HG02588 (cell line): ENCODE measurements around the gene PLRG1.

Experiments used
- ATAC-seq: cut with Tn5 transposase; IDR thresholded peaks from one replicate; pipeline ENCODE4 v1.9.1; 2021; ENCODE audit warnings: mild to moderate bottlenecking, moderate library complexity; ENCODE audit not compliant: unreplicated experiment

PLRG1 gene

GRCh38 chr4:154574311-154574710 lies 24.1 kb upstream of the PLRG1 start:
- ATAC-seq: no peak

DNA sequence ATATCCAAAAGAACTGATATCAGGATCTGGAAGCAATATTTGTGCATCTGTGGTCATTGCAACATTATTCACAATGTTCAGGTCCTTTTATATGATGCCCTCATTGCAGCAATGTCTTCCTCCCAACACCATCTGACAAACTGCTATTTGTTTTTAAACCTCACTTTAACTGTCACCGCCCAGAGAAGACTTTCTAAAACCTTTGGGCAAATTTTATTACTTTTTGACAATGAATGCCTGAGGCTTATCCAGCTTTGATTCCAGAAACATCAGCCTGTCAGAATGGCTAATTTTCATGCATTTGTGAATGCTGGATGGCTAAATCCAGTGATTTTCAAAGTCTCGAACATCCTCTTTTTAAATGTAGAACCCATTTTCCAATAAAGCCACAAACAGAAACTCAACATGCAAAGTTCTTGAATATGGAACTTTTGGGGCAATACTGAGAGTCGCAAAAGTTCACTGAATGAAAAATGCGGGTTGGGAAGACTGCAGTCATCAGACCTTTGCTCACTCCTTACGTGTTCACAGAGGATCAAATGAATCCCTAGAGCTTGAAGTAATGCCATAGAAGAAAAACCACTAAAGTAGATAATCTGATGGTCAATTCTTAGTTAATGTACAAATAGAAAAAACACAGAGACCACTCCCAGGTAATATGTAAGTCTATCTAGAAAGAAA lies 23.1 kb upstream of the PLRG1 start:
- ATAC-seq: no peak

DNA sequence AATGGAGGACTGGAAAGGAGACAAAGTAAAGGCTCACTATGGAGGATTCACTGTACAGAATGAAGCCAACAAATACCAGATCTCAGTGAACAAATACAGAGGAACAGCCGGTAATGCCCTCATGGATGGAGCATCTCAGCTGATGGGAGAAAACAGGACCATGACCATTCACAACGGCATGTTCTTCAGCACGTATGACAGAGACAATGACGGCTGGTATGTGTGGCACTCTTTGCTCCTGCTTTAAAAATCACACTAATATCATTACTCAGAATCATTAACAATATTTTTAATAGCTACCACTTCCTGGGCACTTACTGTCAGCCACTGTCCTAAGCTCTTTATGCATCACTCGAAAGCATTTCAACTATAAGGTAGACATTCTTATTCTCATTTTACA lies 19.4 kb upstream of the PLRG1 start:
- ATAC-seq: no peak

- no peak for ATAC-seq
Measured at GRCh38 chr4:154569028-154569427, 18.8 kb upstream of the PLRG1 start.

GRCh38 chr4:154566639-154567204 lies 16.5 kb upstream of the PLRG1 start:
- no peak for ATAC-seq

DNA sequence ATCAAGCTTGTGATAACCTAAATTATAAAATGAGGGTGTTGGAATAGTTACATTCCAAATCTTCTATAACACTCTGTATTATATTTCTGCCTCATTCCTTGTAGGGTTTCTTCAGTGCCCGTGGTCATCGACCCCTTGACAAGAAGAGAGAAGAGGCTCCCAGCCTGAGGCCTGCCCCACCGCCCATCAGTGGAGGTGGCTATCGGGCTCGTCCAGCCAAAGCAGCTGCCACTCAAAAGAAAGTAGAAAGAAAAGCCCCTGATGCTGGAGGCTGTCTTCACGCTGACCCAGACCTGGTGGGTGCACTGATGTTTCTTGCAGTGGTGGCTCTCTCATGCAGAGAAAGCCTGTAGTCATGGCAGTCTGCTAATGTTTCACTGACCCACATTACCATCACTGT lies 15.5 kb upstream of the PLRG1 start:
- ATAC-seq: no peak

DNA sequence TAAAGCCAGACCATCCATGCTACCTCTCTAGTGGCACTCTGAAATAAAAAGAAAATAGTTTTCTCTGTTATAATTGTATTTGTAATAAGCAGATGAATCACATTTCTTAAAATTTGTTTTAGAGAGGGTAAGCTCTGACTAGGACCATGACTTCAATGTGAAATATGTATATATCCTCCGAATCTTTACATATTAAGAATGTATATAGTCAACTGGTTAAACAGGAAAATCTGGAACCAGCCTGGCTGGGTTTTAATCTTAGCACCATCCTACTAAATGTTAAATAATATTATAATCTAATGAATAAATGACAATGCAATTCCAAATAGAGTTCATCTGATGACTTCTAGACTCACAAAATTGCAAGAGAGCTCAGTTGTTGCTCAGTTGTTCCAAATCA lies 14.1 kb upstream of the PLRG1 start:
- no peak for ATAC-seq

- ATAC-seq: no peak
Measured at GRCh38 chr4:154562697-154563254, 12.6 kb upstream of the PLRG1 start, which contains the start of gene FGB. Gene FGB, plus strand, starts transcription at chr4:154563011. Its CDS starts 8 bp downstream, at chr4:154563019.

GRCh38 chr4:154560824-154561231 lies 10.6 kb upstream of the PLRG1 start:
- no peak for ATAC-seq

GRCh38 chr4:154560419-154560801 lies 10.2 kb upstream of the PLRG1 start:
- no peak for ATAC-seq

GRCh38 chr4:154559494-154560418 lies 9.6 kb upstream of the PLRG1 start:
- ATAC-seq: peak; percentile 91

DNA sequence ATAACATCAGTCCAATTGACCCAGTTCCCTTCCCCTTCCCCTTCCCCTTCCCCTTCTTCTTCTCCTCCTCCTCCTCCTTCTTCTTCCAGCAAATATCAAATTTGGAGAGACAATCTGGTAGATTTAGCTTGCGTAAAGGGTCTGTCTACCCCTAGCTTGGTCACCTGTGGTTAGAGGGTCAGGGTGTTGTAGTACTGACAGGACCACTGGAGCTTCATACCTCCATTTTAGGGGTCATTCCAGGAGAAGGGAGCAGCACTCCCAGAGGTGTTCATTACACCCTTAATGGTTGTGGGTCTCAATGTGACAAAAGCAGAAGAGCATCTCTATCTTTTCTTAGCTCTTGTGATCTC lies 8.9 kb upstream of the PLRG1 start:
- ATAC-seq: no peak

DNA sequence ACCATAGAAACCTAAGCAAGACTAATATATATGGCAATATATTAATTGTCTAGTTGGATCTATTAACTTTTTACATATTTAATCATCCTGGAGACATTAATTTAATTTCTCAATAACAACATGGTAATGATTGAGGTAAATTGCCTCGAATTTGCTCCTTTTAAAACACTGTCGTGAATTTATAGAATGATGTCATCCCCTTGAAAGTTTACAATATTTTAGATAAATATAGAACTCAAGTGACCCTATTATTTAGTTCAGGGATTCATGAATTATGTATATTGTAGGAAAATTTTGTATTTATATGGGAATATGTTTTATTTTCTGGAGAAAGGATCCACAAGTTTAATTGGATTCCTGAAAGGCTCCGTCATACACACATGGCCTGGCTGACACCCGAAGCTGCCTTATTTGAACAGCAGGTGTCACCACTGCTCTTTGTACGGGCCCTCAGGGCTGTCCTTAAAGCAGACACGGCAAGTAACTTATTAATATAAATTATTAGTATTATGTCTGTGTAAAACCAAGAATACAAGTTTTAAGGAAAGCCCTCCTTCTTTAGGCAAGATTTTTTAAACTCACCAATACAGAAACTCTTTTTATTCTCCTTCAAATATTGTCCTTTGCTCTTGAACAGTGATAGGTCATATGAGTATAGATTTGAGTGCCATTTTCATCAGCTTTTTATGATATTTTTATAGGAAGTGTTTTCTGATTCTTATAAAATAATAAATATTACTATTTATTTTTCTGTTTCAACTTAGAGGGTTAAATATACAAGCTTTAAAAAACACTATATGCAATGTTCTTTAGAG lies 1.9 kb upstream of the PLRG1 start:
- ATAC-seq: peak; percentile 52

DNA sequence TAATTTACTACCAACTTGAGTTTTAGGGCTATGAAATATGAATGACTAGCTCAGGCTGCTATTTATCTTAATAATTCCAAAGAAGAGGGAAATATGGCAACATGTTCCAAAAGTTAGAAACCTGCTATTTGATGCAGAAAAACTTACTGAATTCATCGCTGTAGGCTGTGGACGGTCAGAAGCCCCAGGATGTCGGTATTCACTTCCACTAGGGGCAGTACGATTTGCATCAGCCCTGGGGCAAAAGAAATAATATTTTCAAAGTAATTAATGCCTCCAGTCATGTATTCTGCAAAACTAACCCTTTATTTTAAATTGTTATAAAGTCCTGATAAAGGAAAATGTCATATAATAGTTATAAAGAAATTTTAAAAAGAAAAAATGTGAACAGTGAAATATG lies 4.5 kb downstream of the PLRG1 start:
- ATAC-seq: no peak

- ATAC-seq: no peak
Measured at GRCh38 chr4:154542271-154542879, 7.8 kb downstream of the PLRG1 start.

DNA sequence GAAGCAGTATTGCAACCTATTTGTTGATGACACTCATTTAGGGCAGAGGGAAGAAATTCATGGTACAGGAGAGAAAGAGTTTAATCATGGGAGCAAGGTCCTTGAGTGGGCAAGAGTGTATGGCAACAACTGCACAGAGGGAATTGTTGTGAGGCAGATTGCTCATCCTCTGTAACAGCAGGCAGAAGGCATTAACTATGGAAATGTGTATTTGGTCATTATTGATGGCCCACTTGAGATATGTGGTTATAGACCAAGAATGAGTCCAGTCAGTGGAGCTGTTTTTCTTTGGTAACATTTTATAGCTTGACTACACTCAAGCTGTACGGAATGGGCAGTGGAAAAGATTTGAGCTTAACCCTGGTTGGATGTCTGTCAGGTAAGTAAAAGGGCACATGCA lies 15.9 kb downstream of the PLRG1 start:
- no peak for ATAC-seq

DNA sequence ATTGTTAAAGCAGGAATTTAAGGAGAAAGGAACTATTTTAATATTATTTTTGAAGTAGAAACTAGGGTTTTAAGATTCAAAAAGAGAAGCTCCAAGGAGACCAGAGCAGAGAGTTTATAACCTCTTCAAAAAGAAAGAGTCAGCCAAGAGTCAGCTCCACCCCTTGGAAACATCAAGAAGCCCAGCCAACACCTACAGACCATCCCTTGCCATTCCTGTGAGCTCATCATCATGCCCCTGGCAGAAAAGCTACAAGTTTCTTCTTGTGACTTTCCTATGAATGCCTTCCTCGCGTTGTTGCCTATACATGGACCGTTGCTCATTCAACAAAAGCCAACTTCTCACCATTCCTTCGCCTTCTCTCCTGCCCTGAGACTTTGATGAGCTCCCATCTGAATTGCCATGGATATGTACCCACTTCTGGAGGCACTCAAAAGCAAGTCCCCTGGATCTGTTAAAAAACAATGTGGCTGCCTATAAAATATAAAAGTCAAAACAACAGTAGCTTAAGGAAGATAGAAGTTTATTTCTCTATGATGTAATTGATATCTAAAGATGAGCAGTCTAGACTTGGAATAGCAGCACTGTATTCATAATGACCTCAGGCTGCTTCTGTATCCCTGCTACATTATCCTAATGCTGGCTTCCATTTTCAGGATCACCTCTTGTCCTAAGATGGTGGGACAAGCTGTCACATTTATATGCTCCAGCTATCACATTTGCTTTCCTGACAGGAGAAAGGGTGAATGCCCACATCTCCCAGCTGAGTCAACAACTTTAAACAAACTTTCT lies 20.3 kb downstream of the PLRG1 start:
- no peak for ATAC-seq

GRCh38 chr4:154528869-154529268 lies 21.3 kb downstream of the PLRG1 start:
- no peak for ATAC-seq

- no peak for ATAC-seq
Measured at GRCh38 chr4:154527308-154527707, 22.9 kb downstream of the PLRG1 start.

- no peak for ATAC-seq
Measured at GRCh38 chr4:154526151-154526550, 24.0 kb downstream of the PLRG1 start.
